Neural cell (in vitro differentiated cells): ENCODE measurements around the gene ROBO1. TPM values are rescaled to one million over a fixed set of nuclear protein-coding genes. Genes with fewer than 3 reads are reported as not detected.

ENCODE experiments used
- H2AFZ ChIP-seq: fragments of 200-600, 300-800 bp; sonication (generic), shearing (Covaris generic); 2 replicates; pipeline ENCODE4 v1.6.0; 2014; ENCODE audit warnings: low read depth, mild to moderate bottlenecking, antibody characterized with exemption, low read length, moderate library complexity
- H3F3A ChIP-seq: fragments of 200-600 bp; shearing (Covaris generic); 2 replicates; pipeline ENCODE4 v1.6.1; 2016; ENCODE audit warnings: mild to moderate bottlenecking, moderate library complexity, mixed read lengths, antibody characterized with exemption, low read length; ENCODE audit not compliant: insufficient read depth, poor library complexity, severe bottlenecking
- H3K27ac ChIP-seq: fragments of 200-600, 300-800 bp; sonication (generic), shearing (Covaris generic); 2 replicates; pipeline ENCODE4 v1.5.1; 2014; ENCODE audit warnings: mild to moderate bottlenecking, low read length, moderate library complexity
- H3K27me3 ChIP-seq: fragments of 300-800, 200-600 bp; sonication (generic), shearing (Covaris generic); 2 replicates; pipeline ENCODE4 v1.6.0; 2014; ENCODE audit warnings: mild to moderate bottlenecking, low read depth, low read length, moderate library complexity; ENCODE audit not compliant: insufficient read depth
- H3K36me3 ChIP-seq: fragments of 300-800, 200-600 bp; sonication (generic), shearing (Covaris generic); 2 replicates; pipeline ENCODE4 v1.5.1; 2014; ENCODE audit warnings: mild to moderate bottlenecking, antibody characterized with exemption, low read length, moderate library complexity; ENCODE audit not compliant: insufficient read depth
- H3K4me2 ChIP-seq: fragments of 300-800, 200-600 bp; sonication (generic), shearing (Covaris generic); 2 replicates; pipeline ENCODE4 v1.6.0; 2014; ENCODE audit warnings: mild to moderate bottlenecking, low read length
- H3K4me3 ChIP-seq: fragments of 300-800, 200-600 bp; sonication (generic), shearing (Covaris generic); 2 replicates; pipeline ENCODE4 v1.5.1; 2014; ENCODE audit warnings: mild to moderate bottlenecking, low read length, moderate library complexity
- H3K79me2 ChIP-seq: fragments of 200-600 bp; shearing (Covaris generic); replicated peaks from 2 replicates; pipeline ENCODE4 v1.6.0; 2014; ENCODE audit warnings: mild to moderate bottlenecking, low read length, moderate library complexity; ENCODE audit not compliant: insufficient read depth
- H3K9ac ChIP-seq: fragments of 300-800, 200-600 bp; sonication (generic), shearing (Covaris generic); 2 replicates; pipeline ENCODE4 v1.6.1; 2016; ENCODE audit warnings: mild to moderate bottlenecking, low read length, mixed read lengths
- H3K9me2 ChIP-seq: fragments of 200-600 bp; shearing (Covaris generic); 2 replicates; pipeline ENCODE4 v1.6.1; 2016; ENCODE audit warnings: mild to moderate bottlenecking, low read length, mixed read lengths; ENCODE audit not compliant: insufficient read depth
- H3K9me3 ChIP-seq: fragments of 200-600, 300-800 bp; sonication (generic), shearing (Covaris generic); 2 replicates; pipeline ENCODE4 v1.6.1; 2016; ENCODE audit warnings: mild to moderate bottlenecking, mixed run types, low read length, moderate library complexity, mixed read lengths
- H4K20me1 ChIP-seq: fragments of 200-600 bp; shearing (Covaris generic); 2 replicates; pipeline ENCODE4 v1.6.1; 2016; ENCODE audit warnings: mild to moderate bottlenecking, mixed run types; ENCODE audit not compliant: insufficient read depth
- EP300 ChIP-seq: fragments of 450-650 bp; conservative IDR thresholded peaks from 2 replicates; pipeline ENCODE4 v1.6.1; 2014; ENCODE audit warnings: antibody characterized with exemption, mild to moderate bottlenecking, moderate library complexity; ENCODE audit not compliant: poor library complexity, severe bottlenecking
- EZH2 ChIP-seq: fragments of 200-600, 300-800 bp; shearing (Covaris generic), sonication (generic); IDR thresholded peaks from 2 replicates; pipeline ENCODE4 v1.6.1; 2014; ENCODE audit warnings: antibody characterized with exemption, low read length, borderline replicate concordance, mild to moderate bottlenecking; ENCODE audit not compliant: insufficient read depth, poor library complexity, severe bottlenecking
- MXI1 ChIP-seq: fragments of 450-650 bp; conservative IDR thresholded peaks from 2 replicates; pipeline ENCODE4 v1.6.1; 2014; ENCODE audit warnings: antibody characterized with exemption, mild to moderate bottlenecking; ENCODE audit not compliant: poor library complexity, severe bottlenecking
- POLR2AphosphoS5 ChIP-seq: IDR thresholded peaks from 2 replicates; pipeline ENCODE4 v1.6.1; 2012
- RAD21 ChIP-seq: fragments of 450-650 bp; conservative IDR thresholded peaks from 2 replicates; pipeline ENCODE4 v1.6.1; 2014; ENCODE audit warnings: antibody characterized with exemption, mild to moderate bottlenecking, moderate library complexity
- REST ChIP-seq: IDR thresholded peaks from 2 replicates; pipeline ENCODE4 v1.6.1; 2012; ENCODE audit warnings: borderline replicate concordance
- SMC3 ChIP-seq: fragments of 450-650 bp; conservative IDR thresholded peaks from 2 replicates; pipeline ENCODE4 v1.6.1; 2014; ENCODE audit warnings: antibody characterized with exemption, mild to moderate bottlenecking, moderate library complexity; ENCODE audit not compliant: poor library complexity
- TAF1 ChIP-seq: IDR thresholded peaks from 2 replicates; pipeline ENCODE4 v1.6.1; 2012; ENCODE audit warnings: low read depth
- polyA plus RNA-seq: library from polyadenylated mRNA; depleted of rRNA; stranded (reverse); fragments of >200 nt; gene quantifications from 2 replicates; pipeline ENCODE4 v1.2.3, GENCODE V29; 2014
- TF ChIP-seq, protein P1 (sequence below): fragments of 450-650 bp; IDR thresholded peaks from 2 replicates; pipeline ENCODE4 v1.5.1; 2014; ENCODE audit warnings: antibody characterized with exemption, mild to moderate bottlenecking, moderate library complexity; ENCODE audit not compliant: poor library complexity, severe bottlenecking

ROBO1 gene
- polyA plus RNA-seq, 1 donor from 2014 or later: 183 TPM

DNA sequence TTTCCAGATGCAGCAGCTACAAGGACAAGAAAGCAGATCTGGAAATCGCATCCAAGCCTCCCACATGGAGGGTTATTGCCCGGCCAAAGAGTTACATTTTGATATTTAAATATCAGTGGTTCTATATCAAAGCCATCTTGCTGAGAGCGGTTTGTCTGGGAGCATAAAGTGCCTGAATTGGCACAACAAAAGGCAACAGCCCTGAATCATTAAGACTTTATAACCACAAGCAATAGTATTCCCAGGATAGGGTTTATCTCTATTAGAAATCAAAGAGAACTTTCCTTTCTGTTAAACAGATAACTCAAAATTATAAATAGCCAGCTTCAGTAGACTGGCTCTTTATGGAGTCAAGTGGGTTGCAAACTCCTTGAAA, 564.7 kb downstream of the ROBO1 start:
- Histone ChIP-seq H2AFZ (no peak overlapping the region), H3K4me2 (no peak overlapping the region)

GRCh38 chr3:79202471-79203143, 565.2 kb downstream of the ROBO1 start:
- H3K9me3 ChIP-seq: no peaks in the 10 kb centered on the region
- H2AFZ ChIP-seq: no peak overlapping the region
- H3K27me3 ChIP-seq: no peaks in the 10 kb centered on the region
- no peak overlapping the region for H3K9ac ChIP-seq
- H3F3A ChIP-seq: no peaks in the 10 kb centered on the region
- H3K79me2 ChIP-seq: no peaks in the 10 kb centered on the region
- H3K4me2 ChIP-seq: no peak overlapping the region
- H3K4me3 ChIP-seq: no peak overlapping the region
- TF ChIP-seq EP300 (no peak), RAD21 (no peak), MXI1 (no peak), REST (no peak), SMC3 (no peak)
- TF ChIP-seq, protein P1, sequence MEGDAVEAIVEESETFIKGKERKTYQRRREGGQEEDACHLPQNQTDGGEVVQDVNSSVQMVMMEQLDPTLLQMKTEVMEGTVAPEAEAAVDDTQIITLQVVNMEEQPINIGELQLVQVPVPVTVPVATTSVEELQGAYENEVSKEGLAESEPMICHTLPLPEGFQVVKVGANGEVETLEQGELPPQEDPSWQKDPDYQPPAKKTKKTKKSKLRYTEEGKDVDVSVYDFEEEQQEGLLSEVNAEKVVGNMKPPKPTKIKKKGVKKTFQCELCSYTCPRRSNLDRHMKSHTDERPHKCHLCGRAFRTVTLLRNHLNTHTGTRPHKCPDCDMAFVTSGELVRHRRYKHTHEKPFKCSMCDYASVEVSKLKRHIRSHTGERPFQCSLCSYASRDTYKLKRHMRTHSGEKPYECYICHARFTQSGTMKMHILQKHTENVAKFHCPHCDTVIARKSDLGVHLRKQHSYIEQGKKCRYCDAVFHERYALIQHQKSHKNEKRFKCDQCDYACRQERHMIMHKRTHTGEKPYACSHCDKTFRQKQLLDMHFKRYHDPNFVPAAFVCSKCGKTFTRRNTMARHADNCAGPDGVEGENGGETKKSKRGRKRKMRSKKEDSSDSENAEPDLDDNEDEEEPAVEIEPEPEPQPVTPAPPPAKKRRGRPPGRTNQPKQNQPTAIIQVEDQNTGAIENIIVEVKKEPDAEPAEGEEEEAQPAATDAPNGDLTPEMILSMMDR: no peak
- H3K9me2 ChIP-seq: no peaks in the 10 kb centered on the region
- H3K27ac ChIP-seq: no peak overlapping the region
- no peaks in the 10 kb centered on the region for H3K36me3 ChIP-seq
- H4K20me1 ChIP-seq: no peaks in the 10 kb centered on the region

More for the DNA sequence above, 564.7 kb downstream of the ROBO1 start:
- H3K9me3 ChIP-seq: no peaks in the 10 kb centered on the region
- H3K36me3 ChIP-seq: no peaks in the 10 kb centered on the region
- no peaks in the 10 kb centered on the region for H4K20me1 ChIP-seq
- no peaks in the 10 kb centered on the region for H3K9me2 ChIP-seq
- H3K79me2 ChIP-seq: no peaks in the 10 kb centered on the region
- no peak overlapping the region for H3K27ac ChIP-seq
- H3F3A ChIP-seq: no peaks in the 10 kb centered on the region
- no peak for TF ChIP-seq TAF1
- H3K4me3 ChIP-seq: no peak overlapping the region
- H3K9ac ChIP-seq: no peak overlapping the region
- no peaks in the 10 kb centered on the region for H3K27me3 ChIP-seq

DNA sequence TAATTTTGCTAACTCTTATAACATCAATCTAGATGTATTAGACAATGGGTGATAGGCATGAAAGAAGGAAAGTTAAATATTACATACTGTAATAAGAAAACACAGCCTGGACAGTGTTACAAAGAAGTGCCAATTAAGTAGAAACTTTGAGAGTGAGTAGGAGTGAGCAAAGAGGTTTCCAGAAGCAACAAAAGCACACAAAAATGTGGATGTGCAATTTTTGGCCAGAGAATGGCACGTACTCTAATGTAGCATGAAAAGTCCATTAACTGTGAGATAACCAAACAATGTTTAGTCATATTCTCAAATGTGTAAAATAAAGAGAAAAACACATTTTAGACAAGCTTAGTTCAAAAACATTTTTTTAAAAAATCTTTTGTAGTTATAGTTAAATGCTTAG, 567.3 kb downstream of the ROBO1 start:
- H3K36me3 ChIP-seq: no peaks in the 10 kb centered on the region
- no peak overlapping the region for H3K9ac ChIP-seq
- no peak overlapping the region for H2AFZ ChIP-seq
- H3K27ac ChIP-seq: no peak overlapping the region
- H3K27me3 ChIP-seq: no peaks in the 10 kb centered on the region
- no peaks in the 10 kb centered on the region for H4K20me1 ChIP-seq
- no peak overlapping the region for H3K4me2 ChIP-seq
- no peak for TF ChIP-seq EZH2
- no peak for TF ChIP-seq TAF1
- TF ChIP-seq REST: no peak
- TF ChIP-seq SMC3: no peak
- no peak for TF ChIP-seq POLR2AphosphoS5
- no peak for TF ChIP-seq RAD21
- TF ChIP-seq EP300: no peak
- TF ChIP-seq MXI1: no peak
- TF ChIP-seq, protein P1: no peak
- no peaks in the 10 kb centered on the region for H3F3A ChIP-seq
- no peaks in the 10 kb centered on the region for H3K79me2 ChIP-seq
- no peaks in the 10 kb centered on the region for H3K9me3 ChIP-seq
- no peaks in the 10 kb centered on the region for H3K9me2 ChIP-seq
- H3K4me3 ChIP-seq: no peak overlapping the region
